Activated naive CD4-positive, alpha-beta T cell treated with anti-CD3 and anti-CD28 coated beads, Interleukin-2, amount 50 U/mL, for 72 hours (primary cell): ENCODE measurements around the gene ST8SIA5. TPM values are rescaled to one million over a fixed set of nuclear protein-coding genes. Genes with fewer than 3 reads are reported as not detected.

Source experiments
- total RNA-seq, 2 donors: library from RNA; stranded (reverse); gene quantifications; one replicate each; pipeline ENCODE4 v1.2.3, GENCODE V29; 2022

The ST8SIA5 gene
- total RNA-seq, 2 donors from 2014 or later: 0.19 TPM; not detected in 1

Other genes starting within 250 kb of the ST8SIA5 start
- under 1 TPM; 0.10 to 0.14 TPM for gene LOXHD1, start 99.8 kb downstream of the ST8SIA5 start, total RNA-seq
- gene PIAS2, start 160.5 kb upstream of the ST8SIA5 start, total RNA-seq: 10 to 100 TPM; 29.7 to 47.6 TPM
- gene KATNAL2, start 160.5 kb upstream of the ST8SIA5 start, total RNA-seq: 1 to 10 TPM in 1 of 2 donors, under 1 TPM in 1; 0.88 to 2.0 TPM